GM18511 (cell line): ENCODE measurements around the gene DOCK4.

Experiments used
- ATAC-seq: cut with Tn5 transposase; IDR thresholded peaks from one replicate; pipeline ENCODE4 v1.9.1; 2021; ENCODE audit warnings: mild to moderate bottlenecking, moderate library complexity; ENCODE audit not compliant: unreplicated experiment

The DOCK4 gene

DNA sequence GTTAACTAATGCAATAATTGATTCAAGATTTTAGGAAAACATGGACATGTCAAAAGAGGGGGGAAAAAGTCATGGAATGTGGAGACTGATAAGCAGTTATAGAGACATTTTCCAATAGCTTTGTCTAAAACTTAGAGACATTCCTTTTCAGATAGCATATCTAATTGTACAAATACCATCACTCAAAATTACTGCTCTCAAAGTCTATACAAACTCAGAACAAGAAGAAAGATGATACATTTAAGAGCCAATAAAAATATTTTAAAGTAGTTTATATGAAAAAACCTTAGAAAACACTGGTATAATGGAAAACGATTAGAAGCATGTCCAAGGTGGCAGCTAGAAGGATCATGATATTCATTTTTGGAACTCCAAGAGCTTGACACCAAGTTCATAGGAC, 146.5 kb downstream of the DOCK4 start:
- no peak for ATAC-seq

- ATAC-seq: no peak
These were observed 147.5 kb downstream of the DOCK4 start for GRCh38 chr7:112058686-112059085.

GRCh38 chr7:112056409-112056808, 149.8 kb downstream of the DOCK4 start:
- peak; percentile 82 for ATAC-seq

- ATAC-seq: no peak
These were observed 152.5 kb downstream of the DOCK4 start for GRCh38 chr7:112053737-112054069.

DNA sequence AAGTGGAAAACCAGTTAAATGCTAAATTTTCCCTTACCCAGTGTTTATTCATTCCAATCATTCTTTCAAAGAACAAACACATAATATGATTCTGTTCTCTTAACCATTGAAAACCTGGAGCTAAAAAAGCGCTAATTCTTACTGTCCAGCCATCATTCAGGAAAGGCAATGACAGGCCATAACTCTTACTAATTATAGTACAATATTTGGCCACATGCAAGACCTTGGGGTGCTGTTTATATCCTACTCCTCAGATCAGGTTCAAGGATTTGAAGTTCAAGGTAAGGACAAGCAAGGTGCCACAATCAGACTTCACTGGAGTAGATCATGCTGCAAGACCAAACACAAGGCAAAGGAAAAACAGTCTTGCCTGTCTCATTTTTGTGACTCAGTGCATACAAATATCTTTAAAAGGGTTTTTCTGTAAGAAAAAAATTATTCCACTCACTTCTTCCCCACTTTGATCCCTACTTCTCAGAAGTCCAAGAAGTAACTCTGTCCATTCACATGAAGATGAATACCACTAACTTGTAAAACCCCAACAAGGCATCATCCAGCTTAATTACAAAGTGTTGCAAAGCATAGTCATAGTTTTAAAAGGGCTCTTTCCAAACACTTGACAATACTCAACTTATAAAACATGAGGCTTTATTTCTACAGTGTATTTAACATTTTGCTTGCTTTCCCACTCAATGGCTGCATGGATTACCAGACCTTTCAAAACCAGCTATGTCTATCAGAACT, 153.0 kb downstream of the DOCK4 start:
- no peak for ATAC-seq

DNA sequence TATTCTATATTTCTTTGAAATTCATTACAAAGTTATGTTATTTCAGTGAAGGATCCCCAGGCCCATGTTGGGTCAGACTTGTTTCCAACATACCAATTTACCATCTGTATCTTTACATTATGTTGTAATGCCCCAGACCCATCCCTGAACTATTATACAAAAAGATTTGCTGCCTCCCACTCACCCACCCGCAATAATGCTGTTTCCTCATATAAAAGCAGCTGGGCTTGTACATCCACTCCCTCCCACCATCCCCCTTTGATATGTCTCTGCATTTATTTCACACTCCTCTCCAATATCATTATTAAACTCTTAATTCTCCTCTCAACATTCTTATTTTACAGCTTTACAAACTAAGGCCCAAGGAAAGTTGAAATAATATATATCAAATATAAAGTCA, 153.7 kb downstream of the DOCK4 start:
- ATAC-seq: no peak

- ATAC-seq: no peak
These were observed 155.8 kb downstream of the DOCK4 start for GRCh38 chr7:112050250-112050881.

- no peak for ATAC-seq
These were observed 156.5 kb downstream of the DOCK4 start for GRCh38 chr7:112049555-112050249.

- ATAC-seq: no peak
These were observed 158.8 kb downstream of the DOCK4 start for GRCh38 chr7:112047421-112047820.

DNA sequence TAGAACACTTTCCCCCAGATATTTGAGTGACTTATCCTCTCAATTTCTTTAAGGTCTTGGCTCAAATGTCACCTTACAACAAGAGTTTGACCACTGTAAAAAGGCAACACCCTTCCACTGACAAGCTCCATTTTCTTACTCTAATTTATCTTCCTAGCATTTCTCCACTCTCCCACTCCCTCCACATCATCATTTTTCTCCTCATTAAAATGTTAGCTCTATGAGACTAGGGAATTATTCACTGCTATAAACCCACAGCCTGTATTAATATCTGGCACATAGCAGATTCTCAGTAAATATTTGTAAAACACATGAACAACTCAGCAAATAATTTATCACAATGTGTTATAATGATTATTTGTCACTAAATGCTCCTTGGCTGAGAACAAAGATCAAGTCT, 161.0 kb downstream of the DOCK4 start:
- no peak for ATAC-seq

DNA sequence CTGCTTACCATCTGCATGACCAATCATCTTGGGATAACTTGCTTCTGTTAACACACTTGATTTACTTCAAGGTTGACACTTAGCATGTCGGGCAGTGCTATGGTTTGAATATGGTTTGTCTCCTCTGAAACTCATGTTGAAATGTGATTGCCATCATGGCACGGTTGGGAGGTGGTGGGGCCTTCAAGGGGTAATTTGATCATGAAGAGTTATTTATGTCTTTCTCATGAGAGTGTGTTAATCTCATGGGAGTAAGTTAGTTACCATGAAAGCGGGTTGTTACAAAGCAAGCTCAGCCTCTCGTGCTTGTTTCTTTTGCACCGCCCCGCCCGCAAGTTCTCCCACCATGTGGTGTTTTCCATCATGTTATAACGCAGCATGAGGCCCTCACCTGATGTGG, 163.6 kb downstream of the DOCK4 start:
- ATAC-seq: no peak

DNA sequence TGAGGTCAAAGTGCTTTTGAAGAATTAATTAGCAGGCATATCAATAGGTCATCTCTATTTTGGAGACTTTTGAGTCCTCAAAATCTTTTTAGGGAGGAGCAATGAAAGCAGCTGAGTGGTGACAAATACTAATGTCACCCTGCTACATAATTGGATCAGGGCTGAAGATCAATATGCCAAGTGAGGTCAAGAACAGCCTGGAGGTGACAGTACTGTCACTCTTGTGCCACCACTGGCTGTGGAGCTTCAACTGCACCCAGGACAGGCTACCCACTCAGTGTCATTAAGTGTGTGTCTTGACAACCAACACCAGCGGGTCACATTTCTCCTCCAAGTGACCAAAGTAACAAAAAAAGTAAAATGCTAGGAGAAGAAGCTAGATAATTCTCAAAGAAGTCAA, 167.8 kb downstream of the DOCK4 start:
- ATAC-seq: no peak

GRCh38 chr7:112036071-112036470, 170.1 kb downstream of the DOCK4 start:
- ATAC-seq: no peak

DNA sequence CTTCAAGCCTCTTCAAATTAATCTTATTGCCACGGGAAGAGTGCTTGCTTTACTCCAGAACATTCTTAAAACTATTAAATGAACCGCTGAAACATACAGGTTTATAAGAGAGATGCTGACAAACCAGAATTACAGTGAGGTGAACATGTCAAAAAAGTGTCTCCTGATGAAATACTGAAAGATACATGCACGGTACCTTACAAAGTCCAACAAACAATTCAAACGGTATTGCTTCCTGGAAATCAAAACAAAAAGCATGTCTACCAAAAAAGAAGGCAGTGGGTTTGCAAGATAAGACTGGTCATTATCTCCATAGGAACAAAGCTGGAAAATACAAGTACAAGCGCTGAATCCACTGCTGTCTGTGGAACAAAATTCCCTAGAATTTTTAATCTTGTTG, 174.5 kb downstream of the DOCK4 start:
- no peak for ATAC-seq

GRCh38 chr7:112025556-112025955, 180.6 kb downstream of the DOCK4 start:
- ATAC-seq: no peak

DNA sequence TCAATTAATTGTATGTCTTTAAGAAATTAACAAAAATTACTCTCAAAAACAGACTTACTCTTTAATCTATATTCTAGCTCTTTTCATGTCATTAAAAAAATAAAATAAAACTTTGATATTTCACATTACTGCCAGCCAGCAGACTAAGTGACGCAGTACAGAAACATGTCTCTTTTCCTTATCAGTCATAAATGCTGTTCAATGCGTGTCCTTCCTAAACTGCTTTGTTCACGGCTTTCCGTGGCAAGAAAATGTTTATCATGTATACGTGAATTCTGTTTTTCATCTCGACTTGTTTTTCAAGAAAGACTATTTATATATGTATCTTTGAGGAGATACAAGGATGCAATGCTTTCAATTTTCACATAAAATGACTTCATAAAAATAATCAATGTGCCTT, 182.4 kb downstream of the DOCK4 start:
- no peak for ATAC-seq

- no peak for ATAC-seq
These were observed 182.9 kb downstream of the DOCK4 start for GRCh38 chr7:112023282-112023681.

DNA sequence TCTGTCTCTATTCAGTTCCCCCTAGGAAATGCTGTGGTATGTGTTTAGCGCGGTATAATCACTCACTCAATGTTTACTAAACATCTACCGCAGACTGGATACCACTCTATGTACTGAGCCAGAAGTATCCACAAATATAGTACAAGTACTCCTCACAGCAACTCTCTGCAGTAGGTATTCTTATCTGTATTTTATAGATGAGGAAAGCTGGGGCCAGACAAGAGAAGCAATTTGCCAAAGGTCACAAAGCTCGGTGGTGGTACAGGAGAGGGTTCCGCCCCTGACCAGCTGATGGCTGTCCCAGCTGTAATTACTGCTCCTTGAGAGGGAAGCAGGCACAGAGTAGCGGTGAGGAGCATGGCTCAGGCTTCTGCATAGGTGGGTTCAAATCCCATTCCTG, 184.1 kb downstream of the DOCK4 start:
- no peak for ATAC-seq

- ATAC-seq: no peak
These were observed 184.7 kb downstream of the DOCK4 start for GRCh38 chr7:112021379-112022044.

- no peak for ATAC-seq
These were observed 185.4 kb downstream of the DOCK4 start for GRCh38 chr7:112020800-112021199.

GRCh38 chr7:112019932-112020331, 186.3 kb downstream of the DOCK4 start:
- no peak for ATAC-seq
